HEK293T (cell line): ENCODE results near the gene CREB3L4.

Experiments
- CTCF ChIA-PET: fragments of 350-600 bp; formaldehyde crosslinking; extraction: SDS; loops from one replicate; lab custom pipeline; 2021; ENCODE audit warnings: antibody characterized with exemption, inconsistent platforms; lab: Yijun Ruan, JAX
- POLR2A ChIA-PET: fragments of 350-600 bp; formaldehyde crosslinking; extraction: SDS; loops from one replicate; lab custom pipeline; 2020; ENCODE audit warnings: antibody characterized with exemption, inconsistent platforms; lab: Yijun Ruan, JAX
- DNase-seq: peaks from one replicate; pipeline ENCODE4 v3.0.0; 2012; ENCODE audit warnings: mixed read lengths; ENCODE audit errors: extremely low spot score
- ARNT ChIP-seq: fragments of 450-650 bp; IDR thresholded peaks from 2 replicates; pipeline ENCODE4 v1.6.1; 2017; ENCODE audit warnings: mild to moderate bottlenecking
- BHLHE40 ChIP-seq: fragments of 450-650 bp; IDR thresholded peaks from 2 replicates; pipeline ENCODE4 v1.6.1; 2016; ENCODE audit warnings: mild to moderate bottlenecking, moderate library complexity, borderline replicate concordance
- CTBP1 ChIP-seq: fragments of 450-650 bp; IDR thresholded peaks from 2 replicates; pipeline ENCODE4 v1.6.1; 2016; ENCODE audit warnings: borderline replicate concordance
- ELF4 ChIP-seq: fragments of 450-650 bp; IDR thresholded peaks from 2 replicates; pipeline ENCODE4 v1.6.1; 2017; ENCODE audit warnings: antibody characterized with exemption
- FOXA1 ChIP-seq: fragments of 450-650 bp; IDR thresholded peaks from 2 replicates; pipeline ENCODE4 v1.6.1; 2016; ENCODE audit warnings: mild to moderate bottlenecking
- FOXK2 ChIP-seq: fragments of 450-650 bp; IDR thresholded peaks from 2 replicates; pipeline ENCODE4 v1.6.1; 2016; ENCODE audit warnings: mild to moderate bottlenecking
- FOXM1 ChIP-seq: fragments of 450-650 bp; IDR thresholded peaks from 2 replicates; pipeline ENCODE4 v1.6.1; 2017; ENCODE audit warnings: mild to moderate bottlenecking, borderline replicate concordance
- HDGF ChIP-seq: fragments of 450-650 bp; IDR thresholded peaks from 2 replicates; pipeline ENCODE4 v1.6.1; 2017; ENCODE audit warnings: antibody characterized with exemption, borderline replicate concordance
- L3MBTL2 ChIP-seq: fragments of 450-650 bp; conservative IDR thresholded peaks from 2 replicates; pipeline ENCODE4 v1.6.1; 2016; ENCODE audit warnings: mild to moderate bottlenecking
- LEF1 ChIP-seq: fragments of 450-650 bp; IDR thresholded peaks from 2 replicates; pipeline ENCODE4 v1.6.1; 2017; ENCODE audit warnings: mild to moderate bottlenecking, borderline replicate concordance
- NFRKB ChIP-seq: fragments of 450-650 bp; IDR thresholded peaks from 2 replicates; pipeline ENCODE4 v1.6.1; 2016; ENCODE audit warnings: mild to moderate bottlenecking, moderate library complexity
- SP1 ChIP-seq: fragments of 450-650 bp; IDR thresholded peaks from 2 replicates; pipeline ENCODE4 v1.6.1; 2017
- SUZ12 ChIP-seq: fragments of 450-650 bp; IDR thresholded peaks from 2 replicates; pipeline ENCODE4 v1.6.1; 2016; ENCODE audit warnings: mild to moderate bottlenecking
- TARDBP ChIP-seq: fragments of 450-650 bp; IDR thresholded peaks from 2 replicates; pipeline ENCODE4 v1.6.1; 2016
- ZNF384 ChIP-seq: fragments of 450-650 bp; IDR thresholded peaks from 2 replicates; pipeline ENCODE4 v1.6.1; 2016
- TF ChIP-seq, protein P1 (sequence below): fragments of 450-650 bp; IDR thresholded peaks from 2 replicates; pipeline ENCODE4 v1.6.1; 2016

The CREB3L4 gene, protein sequence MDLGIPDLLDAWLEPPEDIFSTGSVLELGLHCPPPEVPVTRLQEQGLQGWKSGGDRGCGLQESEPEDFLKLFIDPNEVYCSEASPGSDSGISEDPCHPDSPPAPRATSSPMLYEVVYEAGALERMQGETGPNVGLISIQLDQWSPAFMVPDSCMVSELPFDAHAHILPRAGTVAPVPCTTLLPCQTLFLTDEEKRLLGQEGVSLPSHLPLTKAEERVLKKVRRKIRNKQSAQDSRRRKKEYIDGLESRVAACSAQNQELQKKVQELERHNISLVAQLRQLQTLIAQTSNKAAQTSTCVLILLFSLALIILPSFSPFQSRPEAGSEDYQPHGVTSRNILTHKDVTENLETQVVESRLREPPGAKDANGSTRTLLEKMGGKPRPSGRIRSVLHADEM

DNA sequence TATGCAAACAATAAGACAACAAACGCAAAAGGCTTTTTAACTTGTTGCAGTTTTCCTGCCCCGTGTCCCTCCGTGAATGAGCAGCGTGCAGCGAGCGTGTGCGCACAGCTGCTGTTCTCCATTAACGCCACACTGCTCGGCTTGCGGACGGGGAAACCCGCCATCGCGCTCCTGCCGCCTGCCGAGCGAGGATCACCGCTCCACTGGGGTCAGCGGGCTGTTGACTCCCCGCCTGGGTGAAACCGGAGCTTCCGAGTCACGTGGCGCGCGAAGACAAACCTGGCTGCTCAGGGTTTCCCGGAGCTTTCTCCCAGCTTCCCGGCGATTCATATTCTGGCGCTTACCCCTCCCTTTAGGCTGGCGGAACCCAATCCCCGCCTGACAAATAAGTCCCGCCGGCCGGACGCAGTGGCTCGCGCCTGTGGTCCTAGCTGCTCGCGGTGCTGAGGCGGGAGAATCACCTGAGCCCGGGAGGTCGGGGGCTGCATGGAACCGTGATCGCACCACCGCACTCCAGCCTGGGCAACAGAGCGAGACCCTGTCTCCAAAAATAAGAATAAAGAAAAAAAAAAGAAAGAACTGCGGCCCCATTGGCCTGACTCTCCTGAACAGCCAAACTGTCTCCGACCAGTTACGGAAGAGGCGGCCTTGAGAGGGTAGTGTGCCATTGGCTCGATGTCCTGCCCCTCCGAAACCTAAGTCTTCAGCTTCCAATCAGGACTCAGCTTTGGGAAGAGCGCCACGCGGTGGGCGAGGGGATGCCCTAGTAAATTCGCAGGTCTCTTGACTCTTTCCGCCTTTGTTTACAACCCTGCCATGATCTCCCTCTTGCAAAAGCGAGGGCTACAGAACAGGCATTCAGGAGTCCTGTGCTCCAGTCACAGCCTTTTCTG lies at the start of gene CREB3L4:
Gene CREB3L4 (plus strand): TSS at position 796 of the 893 bp plus-strand sequence. CDS start 624 bp downstream, outside the sequence.
- peak; percentile 38; the same call in 1 of the 2 replicates for TF ChIP-seq ELF4
- TF ChIP-seq L3MBTL2: peak; percentile 93
- TF ChIP-seq FOXM1: no peak
- TF ChIP-seq ZNF384: peak; percentile 98
- TF ChIP-seq, protein P1, sequence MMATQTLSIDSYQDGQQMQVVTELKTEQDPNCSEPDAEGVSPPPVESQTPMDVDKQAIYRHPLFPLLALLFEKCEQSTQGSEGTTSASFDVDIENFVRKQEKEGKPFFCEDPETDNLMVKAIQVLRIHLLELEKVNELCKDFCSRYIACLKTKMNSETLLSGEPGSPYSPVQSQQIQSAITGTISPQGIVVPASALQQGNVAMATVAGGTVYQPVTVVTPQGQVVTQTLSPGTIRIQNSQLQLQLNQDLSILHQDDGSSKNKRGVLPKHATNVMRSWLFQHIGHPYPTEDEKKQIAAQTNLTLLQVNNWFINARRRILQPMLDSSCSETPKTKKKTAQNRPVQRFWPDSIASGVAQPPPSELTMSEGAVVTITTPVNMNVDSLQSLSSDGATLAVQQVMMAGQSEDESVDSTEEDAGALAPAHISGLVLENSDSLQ: peak; percentile 100
- peak; percentile 91 for DNase-seq
- POLR2A ChIA-PET: interaction anchor here (0.5 to 4.8 kb wide), 37 partner anchors 10 to 470 kb away, joined by 3 to 165 read pairs (median 4); partner anchors contain the start of genes CHTOP, CRTC2, DENND4B and GATAD2B
- CTCF ChIA-PET: interaction anchor here (0.6 to 2.5 kb wide), 6 partner anchors 9 to 170 kb away, joined by 3 to 14 read pairs (median 4); partner anchors contain the start of genes CRTC2, JTB and RAB13

DNA sequence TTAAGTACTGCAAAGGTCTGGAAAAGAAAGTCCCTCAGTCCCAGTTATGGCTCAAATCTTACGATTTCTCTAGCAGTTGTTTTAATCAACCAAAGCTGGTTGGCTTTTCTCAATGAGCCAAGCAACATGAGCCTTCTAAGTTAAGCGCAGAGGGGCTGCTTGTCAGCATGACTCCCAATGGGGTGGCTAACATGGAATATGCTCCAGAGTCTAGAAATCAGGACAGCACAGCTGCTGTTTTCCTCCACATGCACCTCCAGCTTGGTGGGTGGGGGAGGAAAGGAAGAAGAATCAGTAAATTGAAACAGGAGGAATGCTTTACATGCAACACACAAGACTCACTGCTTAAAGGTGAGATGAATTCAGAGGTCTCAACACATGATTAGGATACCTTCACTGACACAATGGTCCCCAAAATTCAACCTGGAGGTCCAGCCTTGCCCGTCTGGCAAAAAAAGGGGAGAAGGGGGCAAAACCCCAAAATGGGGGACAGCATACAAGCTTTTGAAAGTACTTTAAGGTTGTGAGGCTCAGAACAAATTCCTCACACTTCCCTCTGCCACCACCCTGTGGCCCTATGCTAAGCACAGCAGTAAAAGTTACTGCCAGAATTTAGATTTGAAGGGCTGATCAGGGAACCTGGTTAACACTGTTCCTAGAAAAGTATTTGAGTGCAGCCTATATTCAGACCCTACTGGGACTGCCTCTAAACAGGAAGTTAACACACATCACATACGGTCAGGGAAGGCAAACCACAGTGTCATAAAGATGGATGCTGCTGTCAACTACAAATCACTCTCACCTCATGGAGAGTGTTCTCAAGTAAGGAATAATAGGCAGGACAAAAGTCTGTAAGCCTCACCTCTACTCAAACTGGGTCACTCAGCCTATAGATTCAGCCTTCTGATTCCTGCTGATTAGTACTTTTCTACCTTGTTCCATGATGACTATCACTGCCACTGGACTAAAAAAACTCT lies 47.5 kb upstream of the CREB3L4 start:
- POLR2A ChIA-PET: interaction anchor here (1.1 to 5.4 kb wide), 5 partner anchors 38 to 99 kb away, joined by 3 to 45 read pairs (median 23); partner anchors contain the start of genes CREB3L4, RAB13 and SLC39A1
- no peak for TF ChIP-seq FOXM1
- TF ChIP-seq, protein P1: peak; percentile 88
- no peak for TF ChIP-seq FOXK2
- TF ChIP-seq ARNT: no peak
- peak; percentile 17 for DNase-seq
- CTCF ChIA-PET: interaction anchor here (0.8 to 1.0 kb wide), 3 partner anchors 9 to 94 kb away, joined by 3 to 4 read pairs (median 3); no protein-coding TSS in a partner anchor

DNA sequence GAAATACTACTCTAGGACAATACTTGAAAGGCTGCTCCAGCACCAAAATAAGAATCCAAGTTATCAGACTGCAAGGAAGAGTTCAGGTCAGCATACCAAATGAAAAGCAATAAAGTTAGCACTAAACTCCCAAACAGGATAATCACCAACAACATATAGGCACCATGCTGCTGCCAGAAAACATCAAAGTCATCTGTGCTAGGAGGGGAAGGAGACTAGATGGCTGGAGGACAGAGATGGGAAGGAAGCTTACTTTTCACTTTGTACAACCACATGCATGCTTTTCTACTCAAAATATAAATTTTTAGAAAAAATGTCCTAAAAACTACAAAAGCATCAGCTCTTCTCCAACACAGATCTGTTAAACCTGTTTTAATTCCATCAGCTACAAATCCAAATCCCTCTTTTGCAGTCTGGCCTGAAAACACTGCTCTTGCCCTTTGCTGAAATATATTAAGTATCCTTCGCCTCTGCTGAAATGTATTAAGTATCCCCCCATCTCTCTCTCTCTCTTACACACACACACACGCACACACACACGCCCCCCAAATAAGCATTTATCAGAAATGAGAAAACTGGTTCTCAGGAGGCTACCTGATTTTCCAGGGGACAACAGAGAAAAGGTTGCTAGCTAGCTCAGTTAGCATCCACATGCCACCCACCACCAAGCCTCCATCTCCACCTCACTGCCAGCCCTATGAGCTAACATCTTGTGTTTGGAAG lies 46.5 kb upstream of the CREB3L4 start:
- ChIA-PET POLR2A (interaction anchor here (0.7 to 5.4 kb wide), 19 partner anchors 8 to 137 kb away, joined by 3 to 45 read pairs (median 4); partner anchors contain the start of genes CREB3L4, DENND4B, JTB and RAB13), CTCF (interaction anchor here (0.5 to 0.9 kb wide), 5 partner anchors 10 to 90 kb away, joined by 3 to 6 read pairs (median 3); partner anchors contain the start of gene DENND4B)
- no peak for TF ChIP-seq NFRKB
- TF ChIP-seq CTBP1: no peak
- TF ChIP-seq ARNT: no peak
- peak; percentile 6 for DNase-seq

DNA sequence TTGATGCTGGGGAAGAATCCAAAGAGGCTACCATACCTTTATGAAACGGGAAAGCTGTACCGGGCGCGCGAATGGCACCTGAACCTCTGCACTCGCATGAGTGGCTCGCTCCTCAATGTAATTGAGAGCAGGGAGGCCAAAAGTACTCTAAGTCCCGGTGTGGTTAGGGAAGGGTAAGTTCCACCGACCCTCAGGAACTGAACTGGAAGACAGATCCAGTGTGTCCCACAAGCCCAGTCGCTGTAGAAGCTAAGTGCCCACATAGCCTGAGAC lies 46.0 kb upstream of the CREB3L4 start:
- CTCF ChIA-PET: interaction anchor here (0.6 to 0.9 kb wide), 3 partner anchors 16 to 46 kb away, joined by 3 read pairs; partner anchors contain the start of gene DENND4B

More for the DNA sequence above, 46.0 kb upstream of the CREB3L4 start:
- POLR2A ChIA-PET: interaction anchor here (0.9 to 5.4 kb wide), 17 partner anchors 9 to 138 kb away, joined by 3 to 45 read pairs (median 8); partner anchors contain the start of genes CREB3L4, DENND4B, JTB and SLC39A1
- TF ChIP-seq SUZ12 (no peak), CTBP1 (no peak), SP1 (no peak), ELF4 (no peak), ARNT (no peak), TARDBP (no peak), LEF1 (no peak), NFRKB (no peak), L3MBTL2 (no peak), FOXK2 (no peak), HDGF (no peak), FOXA1 (no peak), ZNF384 (no peak), BHLHE40 (no peak), FOXM1 (no peak)
- TF ChIP-seq, protein P1: no peak
- peak; percentile 23 for DNase-seq
